Measurements from ENCODE around the gene ANKRD35. TPM values are rescaled to one million over a fixed set of nuclear protein-coding genes. Genes with fewer than 3 reads are reported as not detected.

The ANKRD35 gene
- total RNA-seq, 1 experiment from 2014 or later: 2.7 TPM

DNA sequence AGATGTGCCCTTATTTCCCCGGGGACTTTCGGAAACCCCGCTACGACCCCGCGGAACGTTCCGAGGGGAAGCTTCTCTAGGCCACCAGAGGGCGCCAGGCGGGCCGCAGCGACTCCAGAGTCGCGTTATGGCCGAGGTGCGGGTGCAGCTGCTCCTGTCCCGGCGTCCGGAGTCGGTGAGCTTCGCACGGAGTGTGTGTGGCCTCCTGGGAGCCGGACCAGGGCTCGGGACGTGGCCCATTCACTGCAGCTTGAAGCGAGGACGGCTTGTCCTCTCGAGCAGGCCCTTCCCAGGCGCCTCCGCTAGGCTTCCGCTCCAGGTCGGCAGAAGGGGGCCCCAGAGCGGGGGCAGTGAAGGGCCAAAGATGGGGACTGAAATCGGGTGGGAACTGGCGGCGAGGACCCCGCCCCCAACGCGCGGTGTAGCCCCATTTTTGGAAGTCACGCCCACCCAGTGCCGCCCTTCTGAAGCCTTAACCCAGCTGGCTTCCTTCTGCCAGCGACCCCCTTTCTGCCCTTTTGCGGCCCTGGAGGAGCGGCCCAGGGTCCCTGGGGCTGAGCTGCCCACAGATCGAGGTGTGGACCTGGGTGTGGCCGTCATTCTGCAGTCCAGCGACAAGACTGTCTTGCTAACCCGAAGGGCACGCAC is 40.0 kb downstream of the ANKRD35 start, which contains the start of gene NUDT17 (continued):
- TF ChIP-seq ATF6 (CRISPR knock-in tag; IDR thresholded peaks at IDR 0.05) (no peak), TEAD4 (CRISPR knock-in tag; IDR thresholded peaks at IDR 0.05) (no peak; the same call in 1 of the 2 replicates), JUN (CRISPR knock-in tag; IDR thresholded peaks at IDR 0.05) (no peak), USF1 (CRISPR knock-in tag; IDR thresholded peaks at IDR 0.05) (no peak), FOXK1 (CRISPR knock-in tag; IDR thresholded peaks at IDR 0.05) (no peak), TCF7 (CRISPR knock-in tag; IDR thresholded peaks at IDR 0.05; ENCODE audit: low read depth) (no peak), ZNF396 (CRISPR knock-in tag; IDR thresholded peaks at IDR 0.05; ENCODE audit: borderline replicate concordance) (no peak), ERG (CRISPR knock-in tag; IDR thresholded peaks at IDR 0.05) (no peak), IRF2 (CRISPR knock-in tag; IDR thresholded peaks at IDR 0.05; ENCODE audit: borderline replicate concordance, low read depth) (no peak), ZNF416 (CRISPR knock-in tag; IDR thresholded peaks at IDR 0.05) (peak; percentile 16; the same call in 1 of the 2 replicates), ZNF317 (CRISPR knock-in tag; IDR thresholded peaks at IDR 0.05; ENCODE audit: borderline replicate concordance, low read depth) (0 out of 2 replicates have a peak, but pooled peaks have one; percentile 8), CBFB (CRISPR knock-in tag; IDR thresholded peaks at IDR 0.05; ENCODE audit: low read depth) (no peak), AR (CRISPR knock-in tag; IDR thresholded peaks at IDR 0.05) (peak; percentile 22; the same call in 1 of the 2 replicates), E2F1 (CRISPR knock-in tag; IDR thresholded peaks at IDR 0.05) (no peak), ZBTB21 (CRISPR knock-in tag; IDR thresholded peaks at IDR 0.05; ENCODE audit: borderline replicate concordance) (no peak), MLX (CRISPR knock-in tag; IDR thresholded peaks at IDR 0.05) (0 out of 2 replicates have a peak, but pooled peaks have one; percentile 35), ZNF423 (CRISPR knock-in tag; IDR thresholded peaks at IDR 0.05) (no peak)
- TF ChIP-seq, protein P1, sequence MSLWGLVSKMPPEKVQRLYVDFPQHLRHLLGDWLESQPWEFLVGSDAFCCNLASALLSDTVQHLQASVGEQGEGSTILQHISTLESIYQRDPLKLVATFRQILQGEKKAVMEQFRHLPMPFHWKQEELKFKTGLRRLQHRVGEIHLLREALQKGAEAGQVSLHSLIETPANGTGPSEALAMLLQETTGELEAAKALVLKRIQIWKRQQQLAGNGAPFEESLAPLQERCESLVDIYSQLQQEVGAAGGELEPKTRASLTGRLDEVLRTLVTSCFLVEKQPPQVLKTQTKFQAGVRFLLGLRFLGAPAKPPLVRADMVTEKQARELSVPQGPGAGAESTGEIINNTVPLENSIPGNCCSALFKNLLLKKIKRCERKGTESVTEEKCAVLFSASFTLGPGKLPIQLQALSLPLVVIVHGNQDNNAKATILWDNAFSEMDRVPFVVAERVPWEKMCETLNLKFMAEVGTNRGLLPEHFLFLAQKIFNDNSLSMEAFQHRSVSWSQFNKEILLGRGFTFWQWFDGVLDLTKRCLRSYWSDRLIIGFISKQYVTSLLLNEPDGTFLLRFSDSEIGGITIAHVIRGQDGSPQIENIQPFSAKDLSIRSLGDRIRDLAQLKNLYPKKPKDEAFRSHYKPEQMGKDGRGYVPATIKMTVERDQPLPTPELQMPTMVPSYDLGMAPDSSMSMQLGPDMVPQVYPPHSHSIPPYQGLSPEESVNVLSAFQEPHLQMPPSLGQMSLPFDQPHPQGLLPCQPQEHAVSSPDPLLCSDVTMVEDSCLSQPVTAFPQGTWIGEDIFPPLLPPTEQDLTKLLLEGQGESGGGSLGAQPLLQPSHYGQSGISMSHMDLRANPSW (CRISPR knock-in tag; conservative IDR thresholded peaks at IDR 0.05; ENCODE audit: low read depth): no peak
- TF ChIP-seq, protein P2, sequence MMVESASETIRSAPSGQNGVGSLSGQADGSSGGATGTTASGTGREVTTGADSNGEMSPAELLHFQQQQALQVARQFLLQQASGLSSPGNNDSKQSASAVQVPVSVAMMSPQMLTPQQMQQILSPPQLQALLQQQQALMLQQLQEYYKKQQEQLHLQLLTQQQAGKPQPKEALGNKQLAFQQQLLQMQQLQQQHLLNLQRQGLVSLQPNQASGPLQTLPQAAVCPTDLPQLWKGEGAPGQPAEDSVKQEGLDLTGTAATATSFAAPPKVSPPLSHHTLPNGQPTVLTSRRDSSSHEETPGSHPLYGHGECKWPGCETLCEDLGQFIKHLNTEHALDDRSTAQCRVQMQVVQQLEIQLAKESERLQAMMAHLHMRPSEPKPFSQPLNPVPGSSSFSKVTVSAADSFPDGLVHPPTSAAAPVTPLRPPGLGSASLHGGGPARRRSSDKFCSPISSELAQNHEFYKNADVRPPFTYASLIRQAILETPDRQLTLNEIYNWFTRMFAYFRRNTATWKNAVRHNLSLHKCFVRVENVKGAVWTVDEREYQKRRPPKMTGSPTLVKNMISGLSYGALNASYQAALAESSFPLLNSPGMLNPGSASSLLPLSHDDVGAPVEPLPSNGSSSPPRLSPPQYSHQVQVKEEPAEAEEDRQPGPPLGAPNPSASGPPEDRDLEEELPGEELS (CRISPR knock-in tag; IDR thresholded peaks at IDR 0.05): no peak
- TF ChIP-seq, protein P3, sequence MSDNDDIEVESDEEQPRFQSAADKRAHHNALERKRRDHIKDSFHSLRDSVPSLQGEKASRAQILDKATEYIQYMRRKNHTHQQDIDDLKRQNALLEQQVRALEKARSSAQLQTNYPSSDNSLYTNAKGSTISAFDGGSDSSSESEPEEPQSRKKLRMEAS (CRISPR knock-in tag; IDR thresholded peaks at IDR 0.05): no peak
- TF ChIP-seq, protein P4, sequence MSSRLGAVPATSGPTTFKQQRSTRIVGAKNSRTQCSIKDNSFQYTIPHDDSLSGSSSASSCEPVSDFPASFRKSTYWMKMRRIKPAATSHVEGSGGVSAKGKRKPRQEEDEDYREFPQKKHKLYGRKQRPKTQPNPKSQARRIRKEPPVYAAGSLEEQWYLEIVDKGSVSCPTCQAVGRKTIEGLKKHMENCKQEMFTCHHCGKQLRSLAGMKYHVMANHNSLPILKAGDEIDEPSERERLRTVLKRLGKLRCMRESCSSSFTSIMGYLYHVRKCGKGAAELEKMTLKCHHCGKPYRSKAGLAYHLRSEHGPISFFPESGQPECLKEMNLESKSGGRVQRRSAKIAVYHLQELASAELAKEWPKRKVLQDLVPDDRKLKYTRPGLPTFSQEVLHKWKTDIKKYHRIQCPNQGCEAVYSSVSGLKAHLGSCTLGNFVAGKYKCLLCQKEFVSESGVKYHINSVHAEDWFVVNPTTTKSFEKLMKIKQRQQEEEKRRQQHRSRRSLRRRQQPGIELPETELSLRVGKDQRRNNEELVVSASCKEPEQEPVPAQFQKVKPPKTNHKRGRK (CRISPR knock-in tag; IDR thresholded peaks at IDR 0.05; ENCODE audit: borderline replicate concordance): no peak

All from WTC11 (cell line).